GM12878 (cell line): ENCODE measurements around the gene RPL18. TPM values are rescaled to one million over a fixed set of nuclear protein-coding genes. Genes with fewer than 3 reads are reported as not detected.

ENCODE experiments used
- CBX3 ChIP-seq: fragments of 200-600 bp; sonication (generic); IDR thresholded peaks from 2 replicates; pipeline ENCODE4 v1.6.1; 2016; ENCODE audit warnings: low read depth, borderline replicate concordance
- EGR1 ChIP-seq, 2 experiments: IDR thresholded peaks; 1 replicate in 1 of 2; 2 replicates in 1 of 2; pipeline ENCODE4 v1.6.1; 2011 to 2012; ENCODE audit warnings: low read depth in 2 of 2, low read length in 2 of 2, borderline replicate concordance in 1 of 2, mild to moderate bottlenecking in 1 of 2, moderate library complexity in 1 of 2
- FOXK2 ChIP-seq: fragments of 450-650 bp; IDR thresholded peaks from 2 replicates; pipeline ENCODE4 v1.6.1; 2017; ENCODE audit warnings: mild to moderate bottlenecking, moderate library complexity
- HCFC1 ChIP-seq: fragments of 150-350 bp; IDR thresholded peaks from 2 replicates; pipeline ENCODE4 v1.6.1; 2014; ENCODE audit warnings: low read length
- PAX5 ChIP-seq: IDR thresholded peaks from 2 replicates; pipeline ENCODE4 v1.6.1; 2011; ENCODE audit warnings: low read depth, low read length, borderline replicate concordance
- POLR2A ChIP-seq: IDR thresholded peaks from 2 replicates; pipeline ENCODE4 v1.6.1; 2011; ENCODE audit warnings: low read depth, mild to moderate bottlenecking, low read length
- SIX5 ChIP-seq: IDR thresholded peaks from 2 replicates; pipeline ENCODE4 v1.6.1; 2011; ENCODE audit warnings: mild to moderate bottlenecking, low read depth, low read length, moderate library complexity; ENCODE audit not compliant: severe bottlenecking
- SMC3 ChIP-seq: IDR thresholded peaks from 2 replicates; pipeline ENCODE4 v1.6.1; 2011; ENCODE audit warnings: low read length, improper control_type of control experiment, borderline replicate concordance
- TARDBP ChIP-seq: IDR thresholded peaks from 2 replicates; pipeline ENCODE4 v1.6.1; 2016; ENCODE audit warnings: borderline replicate concordance
- polyA plus RNA-seq, 11 experiments: library from polyadenylated mRNA; depleted of rRNA in 4 of 11; unstranded in 6 of 11; stranded (reverse) in 5 of 11; fragments of >200 nt; fragmentation: Nextera tagmentation in 4 of 11; fragmentation: Illumina TruSeq in 1 of 11; extraction: Ambion mirVana in 4 of 11; extraction: Trizol in 1 of 11; gene quantifications; 1 replicate in 1 of 11; 2 replicates in 10 of 11; pipeline versions ENCODE4 v1.2.1 to v1.2.3, GENCODE V29; 2011 to 2016; ENCODE audit warnings: inconsistent platforms in 2 of 11, missing spikeins in 2 of 11, low read depth in 1 of 11
- total RNA-seq, 4 experiments: library from RNA; depleted of rRNA in 3 of 4; stranded (reverse); fragments of >200 nt in 3 of 4; fragmentation: Illumina TruSeq in 1 of 4; extraction: Trizol in 1 of 4; gene quantifications; 2 replicates each; pipeline versions ENCODE4 v1.2.1 to v1.2.3, GENCODE V29; 2013 to 2021
- TF ChIP-seq, protein P1 (sequence below): IDR thresholded peaks from 2 replicates; pipeline ENCODE4 v1.6.1; 2011; ENCODE audit warnings: mild to moderate bottlenecking, low read depth, low read length, moderate library complexity; ENCODE audit not compliant: insufficient replicate concordance
- TF ChIP-seq, protein P2 (sequence below): fragments of 450-650 bp; IDR thresholded peaks from 2 replicates; pipeline ENCODE4 v1.6.1; 2014; ENCODE audit warnings: mild to moderate bottlenecking
- TF ChIP-seq, protein P3 (sequence below): fragments of 450-650 bp; IDR thresholded peaks from 2 replicates; pipeline ENCODE4 v1.6.1; 2017; ENCODE audit warnings: antibody characterized with exemption, mild to moderate bottlenecking, moderate library complexity
- TF ChIP-seq, protein P4 (sequence below): IDR thresholded peaks from 2 replicates; pipeline ENCODE4 v1.6.1; 2012; ENCODE audit warnings: low read depth, low read length, improper control_type of control experiment
- TF ChIP-seq, protein P5 (sequence below): fragments of 450-650 bp; IDR thresholded peaks from 2 replicates; pipeline ENCODE4 v1.6.1; 2018; ENCODE audit warnings: mild to moderate bottlenecking, low read depth, moderate library complexity; ENCODE audit not compliant: partially characterized antibody
- TF ChIP-seq, protein P6 (sequence below), 3 experiments: IDR thresholded peaks in 2 of 3; conservative IDR thresholded peaks in 1 of 3; 2 replicates each; pipeline ENCODE4 v1.5.1; 2011; ENCODE audit warnings: low read depth in 3 of 3, low read length in 3 of 3, mild to moderate bottlenecking in 3 of 3, control low read depth in 2 of 3, moderate library complexity in 2 of 3, inconsistent platforms in 1 of 3, mixed read lengths in 1 of 3; ENCODE audit not compliant: control insufficient read depth in 2 of 3, insufficient read depth in 1 of 3; ENCODE audit errors: extremely low read depth in 1 of 3

Gene RPL18
- total and polyA plus RNA-seq, 10 of the 15 experiments (the other 5 are each of a cell fraction or from before 2014, with no cell fraction given) = 393 to 4,267 (median 2,019) TPM

DNA sequence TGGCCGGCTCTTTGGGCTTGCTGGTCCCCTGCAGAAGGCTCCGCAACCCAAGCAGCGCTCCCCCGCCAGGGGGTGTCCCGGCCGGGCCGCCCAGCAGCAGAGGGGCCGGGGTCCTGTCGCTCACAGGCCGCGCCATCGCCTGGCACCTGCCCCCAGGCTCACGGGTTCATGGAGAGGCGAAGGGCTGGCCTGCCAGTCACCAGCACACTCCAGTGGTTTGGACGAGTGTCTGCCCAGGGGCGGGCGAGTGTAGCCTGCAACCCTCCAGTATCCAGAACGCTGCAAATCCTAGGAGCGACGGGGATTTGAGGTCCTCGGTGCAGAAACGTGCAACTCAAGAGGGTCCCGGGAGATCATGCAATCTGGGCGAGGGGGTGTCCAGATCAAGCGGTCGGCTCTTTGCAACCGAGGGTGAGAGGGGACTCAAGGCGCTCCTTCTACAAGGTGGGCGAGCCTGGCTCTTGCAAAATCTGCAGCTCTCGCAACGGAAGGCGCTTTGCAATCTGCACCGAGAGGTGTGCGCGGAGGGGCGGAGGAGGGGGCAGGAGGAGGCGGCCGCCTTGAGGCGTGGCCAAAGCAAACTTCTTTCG lies 18.0 kb upstream of the RPL18 start, which contains the start of gene DBP (continued):
- TF ChIP-seq, protein P1, sequence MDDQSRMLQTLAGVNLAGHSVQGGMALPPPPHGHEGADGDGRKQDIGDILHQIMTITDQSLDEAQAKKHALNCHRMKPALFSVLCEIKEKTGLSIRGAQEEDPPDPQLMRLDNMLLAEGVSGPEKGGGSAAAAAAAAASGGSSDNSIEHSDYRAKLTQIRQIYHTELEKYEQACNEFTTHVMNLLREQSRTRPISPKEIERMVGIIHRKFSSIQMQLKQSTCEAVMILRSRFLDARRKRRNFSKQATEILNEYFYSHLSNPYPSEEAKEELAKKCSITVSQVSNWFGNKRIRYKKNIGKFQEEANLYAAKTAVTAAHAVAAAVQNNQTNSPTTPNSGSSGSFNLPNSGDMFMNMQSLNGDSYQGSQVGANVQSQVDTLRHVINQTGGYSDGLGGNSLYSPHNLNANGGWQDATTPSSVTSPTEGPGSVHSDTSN = peak; percentile 44
- TF ChIP-seq, protein P2, sequence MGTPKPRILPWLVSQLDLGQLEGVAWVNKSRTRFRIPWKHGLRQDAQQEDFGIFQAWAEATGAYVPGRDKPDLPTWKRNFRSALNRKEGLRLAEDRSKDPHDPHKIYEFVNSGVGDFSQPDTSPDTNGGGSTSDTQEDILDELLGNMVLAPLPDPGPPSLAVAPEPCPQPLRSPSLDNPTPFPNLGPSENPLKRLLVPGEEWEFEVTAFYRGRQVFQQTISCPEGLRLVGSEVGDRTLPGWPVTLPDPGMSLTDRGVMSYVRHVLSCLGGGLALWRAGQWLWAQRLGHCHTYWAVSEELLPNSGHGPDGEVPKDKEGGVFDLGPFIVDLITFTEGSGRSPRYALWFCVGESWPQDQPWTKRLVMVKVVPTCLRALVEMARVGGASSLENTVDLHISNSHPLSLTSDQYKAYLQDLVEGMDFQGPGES = no peak
- TF ChIP-seq, protein P3, sequence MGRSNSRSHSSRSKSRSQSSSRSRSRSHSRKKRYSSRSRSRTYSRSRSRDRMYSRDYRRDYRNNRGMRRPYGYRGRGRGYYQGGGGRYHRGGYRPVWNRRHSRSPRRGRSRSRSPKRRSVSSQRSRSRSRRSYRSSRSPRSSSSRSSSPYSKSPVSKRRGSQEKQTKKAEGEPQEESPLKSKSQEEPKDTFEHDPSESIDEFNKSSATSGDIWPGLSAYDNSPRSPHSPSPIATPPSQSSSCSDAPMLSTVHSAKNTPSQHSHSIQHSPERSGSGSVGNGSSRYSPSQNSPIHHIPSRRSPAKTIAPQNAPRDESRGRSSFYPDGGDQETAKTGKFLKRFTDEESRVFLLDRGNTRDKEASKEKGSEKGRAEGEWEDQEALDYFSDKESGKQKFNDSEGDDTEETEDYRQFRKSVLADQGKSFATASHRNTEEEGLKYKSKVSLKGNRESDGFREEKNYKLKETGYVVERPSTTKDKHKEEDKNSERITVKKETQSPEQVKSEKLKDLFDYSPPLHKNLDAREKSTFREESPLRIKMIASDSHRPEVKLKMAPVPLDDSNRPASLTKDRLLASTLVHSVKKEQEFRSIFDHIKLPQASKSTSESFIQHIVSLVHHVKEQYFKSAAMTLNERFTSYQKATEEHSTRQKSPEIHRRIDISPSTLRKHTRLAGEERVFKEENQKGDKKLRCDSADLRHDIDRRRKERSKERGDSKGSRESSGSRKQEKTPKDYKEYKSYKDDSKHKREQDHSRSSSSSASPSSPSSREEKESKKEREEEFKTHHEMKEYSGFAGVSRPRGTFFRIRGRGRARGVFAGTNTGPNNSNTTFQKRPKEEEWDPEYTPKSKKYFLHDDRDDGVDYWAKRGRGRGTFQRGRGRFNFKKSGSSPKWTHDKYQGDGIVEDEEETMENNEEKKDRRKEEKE = no peak
- TF ChIP-seq SIX5 = no peak
- TF ChIP-seq SMC3 = no peak
- TF ChIP-seq POLR2A = peak; percentile 65; the same call in 1 of the 2 replicates
- TF ChIP-seq TARDBP = no peak
- no peak for TF ChIP-seq FOXK2
- TF ChIP-seq, protein P4, sequence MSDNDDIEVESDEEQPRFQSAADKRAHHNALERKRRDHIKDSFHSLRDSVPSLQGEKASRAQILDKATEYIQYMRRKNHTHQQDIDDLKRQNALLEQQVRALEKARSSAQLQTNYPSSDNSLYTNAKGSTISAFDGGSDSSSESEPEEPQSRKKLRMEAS = no peak
- TF ChIP-seq HCFC1 = no peak
- no peak for TF ChIP-seq PAX5
- TF ChIP-seq, protein P5, sequence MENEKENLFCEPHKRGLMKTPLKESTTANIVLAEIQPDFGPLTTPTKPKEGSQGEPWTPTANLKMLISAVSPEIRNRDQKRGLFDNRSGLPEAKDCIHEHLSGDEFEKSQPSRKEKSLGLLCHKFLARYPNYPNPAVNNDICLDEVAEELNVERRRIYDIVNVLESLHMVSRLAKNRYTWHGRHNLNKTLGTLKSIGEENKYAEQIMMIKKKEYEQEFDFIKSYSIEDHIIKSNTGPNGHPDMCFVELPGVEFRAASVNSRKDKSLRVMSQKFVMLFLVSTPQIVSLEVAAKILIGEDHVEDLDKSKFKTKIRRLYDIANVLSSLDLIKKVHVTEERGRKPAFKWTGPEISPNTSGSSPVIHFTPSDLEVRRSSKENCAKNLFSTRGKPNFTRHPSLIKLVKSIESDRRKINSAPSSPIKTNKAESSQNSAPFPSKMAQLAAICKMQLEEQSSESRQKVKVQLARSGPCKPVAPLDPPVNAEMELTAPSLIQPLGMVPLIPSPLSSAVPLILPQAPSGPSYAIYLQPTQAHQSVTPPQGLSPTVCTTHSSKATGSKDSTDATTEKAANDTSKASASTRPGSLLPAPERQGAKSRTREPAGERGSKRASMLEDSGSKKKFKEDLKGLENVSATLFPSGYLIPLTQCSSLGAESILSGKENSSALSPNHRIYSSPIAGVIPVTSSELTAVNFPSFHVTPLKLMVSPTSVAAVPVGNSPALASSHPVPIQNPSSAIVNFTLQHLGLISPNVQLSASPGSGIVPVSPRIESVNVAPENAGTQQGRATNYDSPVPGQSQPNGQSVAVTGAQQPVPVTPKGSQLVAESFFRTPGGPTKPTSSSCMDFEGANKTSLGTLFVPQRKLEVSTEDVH = no peak
- no peak for TF ChIP-seq CBX3
- peak in 1 of 2 experiments; percentile 50; a peak in 1 of 3 replicates for TF ChIP-seq EGR1 (IDR thresholded peaks at IDR 0.05; ENCODE audit: borderline replicate concordance in 1 of 2, low read depth in 2 of 2, low read length in 2 of 2)
- TF ChIP-seq, protein P6, sequence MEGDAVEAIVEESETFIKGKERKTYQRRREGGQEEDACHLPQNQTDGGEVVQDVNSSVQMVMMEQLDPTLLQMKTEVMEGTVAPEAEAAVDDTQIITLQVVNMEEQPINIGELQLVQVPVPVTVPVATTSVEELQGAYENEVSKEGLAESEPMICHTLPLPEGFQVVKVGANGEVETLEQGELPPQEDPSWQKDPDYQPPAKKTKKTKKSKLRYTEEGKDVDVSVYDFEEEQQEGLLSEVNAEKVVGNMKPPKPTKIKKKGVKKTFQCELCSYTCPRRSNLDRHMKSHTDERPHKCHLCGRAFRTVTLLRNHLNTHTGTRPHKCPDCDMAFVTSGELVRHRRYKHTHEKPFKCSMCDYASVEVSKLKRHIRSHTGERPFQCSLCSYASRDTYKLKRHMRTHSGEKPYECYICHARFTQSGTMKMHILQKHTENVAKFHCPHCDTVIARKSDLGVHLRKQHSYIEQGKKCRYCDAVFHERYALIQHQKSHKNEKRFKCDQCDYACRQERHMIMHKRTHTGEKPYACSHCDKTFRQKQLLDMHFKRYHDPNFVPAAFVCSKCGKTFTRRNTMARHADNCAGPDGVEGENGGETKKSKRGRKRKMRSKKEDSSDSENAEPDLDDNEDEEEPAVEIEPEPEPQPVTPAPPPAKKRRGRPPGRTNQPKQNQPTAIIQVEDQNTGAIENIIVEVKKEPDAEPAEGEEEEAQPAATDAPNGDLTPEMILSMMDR (IDR thresholded peaks at IDR 0.05 in 2 of 3, conservative IDR thresholded peaks at IDR 0.05 in 1 of 3; ENCODE audit: control insufficient read depth in 2 of 3, extremely low read depth in 1 of 3, insufficient read depth in 1 of 3, low read depth in 3 of 3, low read length in 3 of 3) = 0 out of 6 replicates have a peak, but pooled peaks of 2 of the 3 experiments have one; percentile 5 to 8
